ENCODE results near the gene AMIGO1. TPM values are rescaled to one million over a fixed set of nuclear protein-coding genes. Genes with fewer than 3 reads are reported as not detected.

The AMIGO1 gene
- total RNA-seq, 1 experiment from 2014 or later, result 2.7 TPM

DNA sequence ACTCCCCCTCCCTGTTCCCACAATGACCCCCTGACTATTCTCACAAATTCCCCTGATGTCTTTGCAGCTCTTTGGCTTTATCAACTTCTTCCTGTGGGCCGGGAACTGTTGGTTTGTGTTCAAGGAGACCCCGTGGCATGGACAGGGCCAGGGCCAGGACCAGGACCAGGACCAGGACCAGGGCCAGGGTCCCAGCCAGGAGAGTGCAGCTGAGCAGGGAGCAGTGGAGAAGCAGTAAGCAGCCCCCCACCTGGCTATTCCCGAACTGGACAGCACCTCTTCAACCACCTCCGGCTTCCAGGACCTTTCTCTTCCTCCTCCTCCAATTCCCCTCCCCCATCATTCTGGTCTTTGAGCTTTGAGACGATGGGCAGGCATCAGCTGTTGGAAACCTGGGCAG, 30.2 kb downstream of the AMIGO1 start:
- POLR2A ChIA-PET (ENCODE audit: unreplicated experiment), result no interaction called here
- Histone ChIP-seq H2AFZ (ENCODE audit: low read length) (no peak overlapping the region), H3K4me3 (ENCODE audit: low read length) (no peak overlapping the region), H3K27ac (ENCODE audit: low read length) (no peak overlapping the region), H3K9me2 (replicated peaks; ENCODE audit: low read length) (no peaks in the 10 kb centered on the region), H3F3A (ENCODE audit: low read length, unreplicated experiment) (no peaks in the 10 kb centered on the region), H4K20me1 (ENCODE audit: low read length) (no peaks in the 10 kb centered on the region), H3K79me2 (ENCODE audit: low read length) (peaks cover 2% of the 10 kb centered on the region; the same call in 1 of the 2 replicates), H3K4me2 (ENCODE audit: low read length) (no peak overlapping the region), H3K9me3 (ENCODE audit: low read length) (no peaks in the 10 kb centered on the region), H3K36me3 (ENCODE audit: low read depth, low read length) (no peaks in the 10 kb centered on the region), H3K9ac (ENCODE audit: low read length) (no peak overlapping the region), H3K4me1 (ENCODE audit: insufficient read depth, low read length) (peaks cover 9% of the 10 kb centered on the region), H3K27me3 (ENCODE audit: low read length) (peaks cover 38% of the 10 kb centered on the region)
- intact Hi-C loops (cut with micrococcal nuclease), result no loop called here
- TF ChIP-seq EZH2phosphoT487 (IDR thresholded peaks at IDR 0.05; ENCODE audit: borderline replicate concordance, low read length), result no peak
- no peak for TF ChIP-seq EZH2 (IDR thresholded peaks at IDR 0.05; ENCODE audit: low read length, unreplicated experiment)
- TF ChIP-seq CTCF (conservative IDR thresholded peaks at IDR 0.05; ENCODE audit: low read depth, low read length), result no peak
- no TSS peak for BruUV-seq (replicated peaks)
- no peak for DNase-seq
- CTCF ChIA-PET, result no interaction called here
- no peak for ATAC-seq

- H3K27me3 ChIP-seq (ENCODE audit: low read length), result peaks cover 41% of the 10 kb centered on the region
- no TSS peak for BruUV-seq (replicated peaks)
- CTCF ChIA-PET, result no interaction called here
Observed at GRCh38 chr1:109478806-109479205, 30.7 kb downstream of the AMIGO1 start.

More at GRCh38 chr1:109478806-109479205, 30.7 kb downstream of the AMIGO1 start:
- Histone ChIP-seq H3K36me3 (ENCODE audit: low read depth, low read length) (no peaks in the 10 kb centered on the region), H2AFZ (ENCODE audit: low read length) (no peak overlapping the region), H3K79me2 (ENCODE audit: low read length) (no peaks in the 10 kb centered on the region), H4K20me1 (ENCODE audit: low read length) (no peaks in the 10 kb centered on the region), H3K9me3 (ENCODE audit: low read length) (no peaks in the 10 kb centered on the region), H3K9ac (ENCODE audit: low read length) (no peak overlapping the region), H3K4me3 (ENCODE audit: low read length) (no peak overlapping the region), H3K27ac (ENCODE audit: low read length) (no peak overlapping the region), H3K4me1 (ENCODE audit: insufficient read depth, low read length) (peaks cover 7% of the 10 kb centered on the region; the same call in 1 of the 2 replicates), H3K9me2 (replicated peaks; ENCODE audit: low read length) (no peaks in the 10 kb centered on the region), H3F3A (ENCODE audit: low read length, unreplicated experiment) (no peaks in the 10 kb centered on the region), H3K4me2 (ENCODE audit: low read length) (no peak overlapping the region)
- POLR2A ChIA-PET (ENCODE audit: unreplicated experiment), result no interaction called here
- no peak for ATAC-seq
- TF ChIP-seq EZH2phosphoT487 (IDR thresholded peaks at IDR 0.05; ENCODE audit: borderline replicate concordance, low read length) (no peak), CTCF (conservative IDR thresholded peaks at IDR 0.05; ENCODE audit: low read depth, low read length) (no peak), EZH2 (IDR thresholded peaks at IDR 0.05; ENCODE audit: low read length, unreplicated experiment) (no peak)
- intact Hi-C loops (cut with micrococcal nuclease), result no loop called here
- peak; percentile 69 for DNase-seq
